ENCODE measurements around the gene DOK6. TPM values are rescaled to one million over a fixed set of nuclear protein-coding genes. Genes with fewer than 3 reads are reported as not detected.
"Not testable (repeated sequence)": the region's sequence is repeated elsewhere in the genome, so short reads cannot be mapped to it uniquely, and the experiment has no call there.

The DOK6 gene
- total RNA-seq, 1 donor from 2014 or later, result not detected

DNA sequence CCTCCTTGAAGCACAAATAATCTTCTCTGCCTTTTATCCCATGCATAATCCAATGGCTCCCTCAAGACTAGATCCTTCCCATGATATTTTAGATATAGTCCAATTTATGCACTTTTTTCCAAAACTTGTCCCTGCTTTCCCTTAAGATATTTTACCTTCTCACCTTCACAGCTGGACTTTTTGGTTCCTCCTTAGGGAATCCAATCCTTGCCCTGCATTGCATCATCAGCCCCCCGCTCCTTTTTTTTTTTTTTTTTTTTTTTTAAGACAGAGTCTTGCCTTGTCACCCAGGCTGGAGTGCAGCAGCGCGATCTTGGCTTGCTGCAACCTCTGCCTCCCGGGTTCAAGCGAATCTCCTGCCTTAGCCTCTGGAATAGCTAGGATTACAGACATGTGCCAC, 250.6 kb downstream of the DOK6 start:
- Mint-ChIP-seq H3K4me1 (no peaks in the 10 kb centered on the region), H3K27ac (no peak overlapping the region), H3K27me3 (no peaks in the 10 kb centered on the region), H3K4me3 (no peak overlapping the region), H3K36me3 (ENCODE audit: low read depth) (no peaks in the 10 kb centered on the region), H3K9me3 (no peaks in the 10 kb centered on the region)
- intact Hi-C loops (cut with micrococcal nuclease), result loop anchor here (2.0 kb wide), 1 partner anchor 60 kb away; no protein-coding TSS in a partner anchor
- DNase-seq (no peak), ATAC-seq (ENCODE audit: low read depth) (no peak)
- TF ChIP-seq CTCF (IDR thresholded peaks at IDR 0.05), result no peak
- ChIA-PET CTCF (no interaction called here), POLR2A (no interaction called here)

DNA sequence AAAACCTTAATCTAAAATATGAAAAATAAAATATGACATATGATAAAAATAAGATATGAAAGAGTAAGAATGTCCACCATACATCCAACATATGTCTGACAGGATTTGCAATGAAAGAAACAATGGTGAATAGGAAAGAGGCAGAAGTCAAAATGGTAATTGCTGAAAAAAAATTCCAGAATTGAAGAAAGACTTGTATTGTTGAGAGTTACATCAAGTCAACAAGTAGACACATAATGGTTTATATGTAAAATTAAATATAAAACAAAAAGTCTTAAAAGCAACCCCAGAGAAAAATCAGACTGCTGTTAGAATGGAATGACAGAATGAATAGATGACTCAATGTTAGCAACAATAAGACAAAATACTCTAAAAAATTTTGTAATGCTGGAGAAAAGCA, 255.1 kb downstream of the DOK6 start:
- H3K36me3 Mint-ChIP-seq (ENCODE audit: low read depth), result no peaks in the 10 kb centered on the region
- ATAC-seq (ENCODE audit: low read depth) (no peak), DNase-seq (no peak)
- no peak for TF ChIP-seq CTCF (IDR thresholded peaks at IDR 0.05)
- intact Hi-C loops (cut with micrococcal nuclease), result no loop called here
- ChIA-PET CTCF (no interaction called here), POLR2A (no interaction called here)
- H3K27me3 Mint-ChIP-seq, result no peaks in the 10 kb centered on the region
- no peak overlapping the region for H3K27ac Mint-ChIP-seq
- no peak overlapping the region for H3K4me3 Mint-ChIP-seq
- H3K9me3 Mint-ChIP-seq, result no peaks in the 10 kb centered on the region
- no peaks in the 10 kb centered on the region for H3K4me1 Mint-ChIP-seq

GRCh38 chr18:69658103-69658502, 257.4 kb downstream of the DOK6 start:
- H3K36me3 Mint-ChIP-seq (ENCODE audit: low read depth), result no peaks in the 10 kb centered on the region
- no peak for ATAC-seq (ENCODE audit: low read depth)
- no peak for DNase-seq
- H3K9me3 Mint-ChIP-seq, result no peaks in the 10 kb centered on the region
- ChIA-PET POLR2A (no interaction called here), CTCF (no interaction called here)
- no peak overlapping the region for H3K27ac Mint-ChIP-seq
- H3K4me1 Mint-ChIP-seq, result no peaks in the 10 kb centered on the region
- H3K4me3 Mint-ChIP-seq, result no peak overlapping the region
- no peak for TF ChIP-seq CTCF (IDR thresholded peaks at IDR 0.05)
- no peaks in the 10 kb centered on the region for H3K27me3 Mint-ChIP-seq
- intact Hi-C loops (cut with micrococcal nuclease), result no loop called here

DNA sequence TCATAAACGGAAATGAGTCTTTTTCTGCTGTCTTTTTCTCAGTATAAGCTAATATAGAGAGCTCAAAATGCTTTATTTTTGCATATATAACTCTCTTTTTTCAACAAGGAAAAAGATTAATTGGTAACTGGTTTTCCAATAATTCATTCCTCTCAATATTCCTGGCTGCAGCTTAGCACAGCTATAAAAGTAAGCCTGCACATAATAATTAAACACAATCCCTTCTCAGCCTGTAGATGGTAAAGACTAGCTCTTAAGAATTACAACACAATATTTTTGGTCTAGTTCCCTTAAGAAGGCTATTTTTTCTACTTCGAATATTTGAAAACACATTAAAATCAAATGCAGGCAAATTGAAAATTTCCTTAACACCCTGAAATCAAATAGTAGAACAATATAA, 258.0 kb downstream of the DOK6 start:
- CTCF ChIA-PET, result no interaction called here
- intact Hi-C loops (cut with micrococcal nuclease), result no loop called here
- no peak overlapping the region for H3K4me3 Mint-ChIP-seq

GRCh38 chr18:69659142-69659651, 258.5 kb downstream of the DOK6 start:
- Mint-ChIP-seq H3K4me3 (no peak overlapping the region), H3K27ac (no peak overlapping the region), H3K9me3 (no peaks in the 10 kb centered on the region), H3K27me3 (no peaks in the 10 kb centered on the region), H3K4me1 (no peaks in the 10 kb centered on the region), H3K36me3 (ENCODE audit: low read depth) (no peaks in the 10 kb centered on the region)
- intact Hi-C loops (cut with micrococcal nuclease), result no loop called here
- no peak for DNase-seq
- no peak for TF ChIP-seq CTCF (IDR thresholded peaks at IDR 0.05)
- ChIA-PET POLR2A (no interaction called here), CTCF (no interaction called here)
- no peak for ATAC-seq (ENCODE audit: low read depth)

More for the DNA sequence above, 258.0 kb downstream of the DOK6 start:
- no peak for TF ChIP-seq CTCF (IDR thresholded peaks at IDR 0.05)
- no peak for ATAC-seq (ENCODE audit: low read depth)
- Mint-ChIP-seq H3K4me1 (no peaks in the 10 kb centered on the region), H3K27ac (no peak overlapping the region), H3K36me3 (ENCODE audit: low read depth) (no peaks in the 10 kb centered on the region), H3K9me3 (no peaks in the 10 kb centered on the region), H3K27me3 (no peaks in the 10 kb centered on the region)
- DNase-seq, result no peak
- POLR2A ChIA-PET, result no interaction called here

- H3K27ac Mint-ChIP-seq; H3K4me3 Mint-ChIP-seq; H3K9me3 Mint-ChIP-seq; intact Hi-C loops (cut with micrococcal nuclease); DNase-seq; H3K27me3 Mint-ChIP-seq; H3K4me1 Mint-ChIP-seq; ATAC-seq (ENCODE audit: low read depth); POLR2A ChIA-PET; CTCF ChIA-PET; H3K36me3 Mint-ChIP-seq (ENCODE audit: low read depth): not testable (repeated sequence)
These were observed 261.4 kb downstream of the DOK6 start for GRCh38 chr18:69662090-69662489.
